Central memory CD8-positive, alpha-beta T cell (primary cell): ENCODE results near the gene UBXN4.
"Not testable (repeated sequence)": the region's sequence is repeated elsewhere in the genome, so short reads cannot be mapped to it uniquely, and the experiment has no call there.

ENCODE experiments used
- ATAC-seq: fragments of 150-1000 bp; cut with Tn5 transposase; replicated peaks from 2 replicates; pipeline ENCODE4 v1.10.0; 2022; ENCODE audit warnings: mild to moderate bottlenecking, moderate FRiP score, moderate number of reproducible peaks; ENCODE audit not compliant: poor library complexity, severe bottlenecking; ENCODE audit errors: extremely low read depth
- DNase-seq, 2 donors: peaks; one replicate each; pipeline ENCODE4 v3.0.0; 2021; ENCODE audit warnings: low spot score in 2 of 2
- H3K27ac Mint-ChIP-seq: one replicate; pipeline ENCODE4 v1.8.0; 2022; ENCODE audit warnings: low read depth, mild to moderate bottlenecking, moderate library complexity, mixed read lengths
- H3K27me3 Mint-ChIP-seq: one replicate; pipeline ENCODE4 v1.8.0; 2022; ENCODE audit warnings: mixed read lengths
- H3K36me3 Mint-ChIP-seq: one replicate; pipeline ENCODE4 v1.8.0; 2022; ENCODE audit warnings: mild to moderate bottlenecking, moderate library complexity, mixed read lengths; ENCODE audit not compliant: insufficient read depth
- H3K4me1 Mint-ChIP-seq: one replicate; pipeline ENCODE4 v1.8.0; 2022; ENCODE audit warnings: mixed read lengths
- H3K4me3 Mint-ChIP-seq: one replicate; pipeline ENCODE4 v1.8.0; 2022; ENCODE audit warnings: mild to moderate bottlenecking, moderate library complexity, mixed read lengths
- H3K9me3 Mint-ChIP-seq: one replicate; pipeline ENCODE4 v1.8.0; 2022; ENCODE audit warnings: mixed read lengths

The UBXN4 gene

GRCh38 chr2:135741395-135742324 is at the start of gene UBXN4:
Gene UBXN4 (plus strand): TSS chr2:135741855. CDS start chr2:135741930, 75 bp downstream.
- Mint-ChIP-seq H3K4me3 (peak within 1 kb of the TSS; percentile 90), H3K4me1 (peaks cover 33% of the 10 kb centered on the region), H3K36me3 (peaks cover 14% of the 10 kb centered on the region), H3K27me3 (no peaks in the 10 kb centered on the region), H3K27ac (peak within 1 kb of the TSS; percentile 96), H3K9me3 (no peaks in the 10 kb centered on the region)
- DNase-seq, result peak; percentile 66 to 88
- peak; percentile 95 for ATAC-seq

GRCh38 chr2:135694711-135695110 is 46.9 kb upstream of the UBXN4 start:
- peak overlapping the region; percentile 59 for H3K27ac Mint-ChIP-seq
- H3K4me3 Mint-ChIP-seq, result no peak overlapping the region
- ATAC-seq (no peak), DNase-seq (no peak)
- H3K36me3 Mint-ChIP-seq, result peaks cover 9% of the 10 kb centered on the region
- H3K4me1 Mint-ChIP-seq, result no peaks in the 10 kb centered on the region
- no peaks in the 10 kb centered on the region for H3K27me3 Mint-ChIP-seq
- H3K9me3 Mint-ChIP-seq, result no peaks in the 10 kb centered on the region

- Mint-ChIP-seq H3K4me3 (no peak overlapping the region), H3K27me3 (no peaks in the 10 kb centered on the region), H3K9me3 (no peaks in the 10 kb centered on the region), H3K4me1 (no peaks in the 10 kb centered on the region), H3K36me3 (peaks cover 8% of the 10 kb centered on the region), H3K27ac (no peak overlapping the region)
- no peak for ATAC-seq
- no peak for DNase-seq
Observed at GRCh38 chr2:135698838-135699237, 42.8 kb upstream of the UBXN4 start.

- no peaks in the 10 kb centered on the region for H3K4me1 Mint-ChIP-seq
- H3K27ac Mint-ChIP-seq, result no peak overlapping the region
- no peak for DNase-seq
Observed at GRCh38 chr2:135701442-135701841, 40.2 kb upstream of the UBXN4 start.

GRCh38 chr2:135703300-135703699 is 38.4 kb upstream of the UBXN4 start:
- H3K9me3 Mint-ChIP-seq, result no peaks in the 10 kb centered on the region
- DNase-seq (no peak), ATAC-seq (no peak)
- H3K4me3 Mint-ChIP-seq, result no peak overlapping the region
- H3K4me1 Mint-ChIP-seq, result no peaks in the 10 kb centered on the region
- no peaks in the 10 kb centered on the region for H3K27me3 Mint-ChIP-seq
- H3K27ac Mint-ChIP-seq, result no peak overlapping the region
- H3K36me3 Mint-ChIP-seq, result peaks cover 2% of the 10 kb centered on the region

More at GRCh38 chr2:135701442-135701841, 40.2 kb upstream of the UBXN4 start:
- no peaks in the 10 kb centered on the region for H3K27me3 Mint-ChIP-seq
- peaks cover 2% of the 10 kb centered on the region for H3K36me3 Mint-ChIP-seq
- H3K4me3 Mint-ChIP-seq, result no peak overlapping the region
- no peaks in the 10 kb centered on the region for H3K9me3 Mint-ChIP-seq
- no peak for ATAC-seq

- not testable (repeated sequence) for H3K4me1 Mint-ChIP-seq, H3K36me3 Mint-ChIP-seq, H3K27ac Mint-ChIP-seq, ATAC-seq, H3K9me3 Mint-ChIP-seq, H3K4me3 Mint-ChIP-seq, DNase-seq, H3K27me3 Mint-ChIP-seq
Observed at GRCh38 chr2:135704075-135704474, 37.6 kb upstream of the UBXN4 start.

- no peak overlapping the region for H3K27ac Mint-ChIP-seq
- no peak for ATAC-seq
- H3K9me3 Mint-ChIP-seq, result no peaks in the 10 kb centered on the region
- DNase-seq, result no peak
- no peaks in the 10 kb centered on the region for H3K27me3 Mint-ChIP-seq
- H3K4me3 Mint-ChIP-seq, result no peak overlapping the region
- peaks cover 2% of the 10 kb centered on the region for H3K36me3 Mint-ChIP-seq
- H3K4me1 Mint-ChIP-seq, result no peaks in the 10 kb centered on the region
Observed at GRCh38 chr2:135708159-135708558, 33.5 kb upstream of the UBXN4 start.

- Mint-ChIP-seq H3K4me3 (no peak overlapping the region), H3K9me3 (no peaks in the 10 kb centered on the region), H3K4me1 (no peaks in the 10 kb centered on the region), H3K27ac (no peak overlapping the region), H3K36me3 (peaks cover 4% of the 10 kb centered on the region), H3K27me3 (no peaks in the 10 kb centered on the region)
- ATAC-seq (no peak), DNase-seq (peak; percentile 53 to 65)
Observed at GRCh38 chr2:135709992-135710391, 31.7 kb upstream of the UBXN4 start.

GRCh38 chr2:135715086-135715485 is 26.6 kb upstream of the UBXN4 start:
- not testable (repeated sequence) for H3K27ac Mint-ChIP-seq, H3K4me3 Mint-ChIP-seq, H3K27me3 Mint-ChIP-seq, H3K4me1 Mint-ChIP-seq, DNase-seq, ATAC-seq, H3K9me3 Mint-ChIP-seq
- peaks cover 16% of the 10 kb centered on the region for H3K36me3 Mint-ChIP-seq

- no peak overlapping the region for H3K4me3 Mint-ChIP-seq
- peaks cover 13% of the 10 kb centered on the region for H3K36me3 Mint-ChIP-seq
- DNase-seq (no peak), ATAC-seq (no peak)
- H3K27me3 Mint-ChIP-seq, result no peaks in the 10 kb centered on the region
- H3K9me3 Mint-ChIP-seq, result no peaks in the 10 kb centered on the region
- no peak overlapping the region for H3K27ac Mint-ChIP-seq
- H3K4me1 Mint-ChIP-seq, result no peaks in the 10 kb centered on the region
Observed at GRCh38 chr2:135728064-135728743, 13.5 kb upstream of the UBXN4 start.

- ATAC-seq (no peak), DNase-seq (no peak)
- Mint-ChIP-seq H3K4me1 (no peaks in the 10 kb centered on the region), H3K27ac (no peak overlapping the region), H3K9me3 (no peaks in the 10 kb centered on the region), H3K36me3 (peaks cover 2% of the 10 kb centered on the region), H3K27me3 (no peaks in the 10 kb centered on the region), H3K4me3 (no peak overlapping the region)
Observed at GRCh38 chr2:135732561-135732960, 9.1 kb upstream of the UBXN4 start.

- ATAC-seq, result no peak
- Mint-ChIP-seq H3K27ac (no peak overlapping the region), H3K9me3 (no peaks in the 10 kb centered on the region), H3K4me1 (no peaks in the 10 kb centered on the region), H3K36me3 (peaks cover 2% of the 10 kb centered on the region), H3K4me3 (no peak overlapping the region), H3K27me3 (no peaks in the 10 kb centered on the region)
- DNase-seq, result no peak
Observed at GRCh38 chr2:135733045-135733444, 8.6 kb upstream of the UBXN4 start.

- peaks cover 2% of the 10 kb centered on the region for H3K36me3 Mint-ChIP-seq
- no peaks in the 10 kb centered on the region for H3K27me3 Mint-ChIP-seq
- no peak overlapping the region for H3K4me3 Mint-ChIP-seq
- no peak overlapping the region for H3K27ac Mint-ChIP-seq
- DNase-seq (no peak), ATAC-seq (no peak)
- H3K9me3 Mint-ChIP-seq, result no peaks in the 10 kb centered on the region
- no peaks in the 10 kb centered on the region for H3K4me1 Mint-ChIP-seq
Observed at GRCh38 chr2:135736546-135736945, 5.1 kb upstream of the UBXN4 start.
